ENCODE data around the gene MNT. TPM values are rescaled to one million over a fixed set of nuclear protein-coding genes. Genes with fewer than 3 reads are reported as not detected.

The MNT gene
- total and polyA plus RNA-seq, 4 experiments from 2014 or later: 0.29 to 50.7 (median 23.2) TPM

- DNase-seq: peak; percentile 86 to 88 (median 87)
- Histone ChIP-seq H3K4me1 (ENCODE audit: insufficient read depth, low read length) (peaks cover 20% of the 10 kb centered on the region), H3K36me3 (ENCODE audit: insufficient read depth, low read length) (peaks cover 36% of the 10 kb centered on the region), H3K27ac (ENCODE audit: low read depth, low read length) (peak within 1 kb of the TSS; percentile 70), H3K27me3 (ENCODE audit: insufficient read depth, low read length) (no peaks in the 10 kb centered on the region), H3K9me3 (ENCODE audit: control insufficient read depth in 1 of 2, low read length in 2 of 2) (no peaks in the 10 kb centered on the region), H3K4me3 (ENCODE audit: low read length in 2 of 2) (peak within 1 kb of the TSS; percentile 94 to 97)
- ChIA-PET CTCF (ENCODE audit: partially characterized antibody) (interaction anchor here (0.6 to 5.7 kb wide), 13 partner anchors 9 to 281 kb away, joined by 3 to 55 read pairs (median 5); partner anchors contain the start of genes SMG6 and SRR), POLR2A (ENCODE audit: partially characterized antibody) (interaction anchor here (0.6 to 5.3 kb wide), 29 partner anchors 9 to 1806 kb away, joined by 3 to 63 read pairs (median 5); partner anchors contain the start of genes CYB5D2, HIC1, METTL16 and MNT)
- no peaks in the 10 kb centered on the region for H3K27me3 Mint-ChIP-seq
- H3K36me3 Mint-ChIP-seq: peaks cover 5 to 20% of the 10 kb centered on the region in 2 donors
- no peaks in the 10 kb centered on the region for H3K9me3 Mint-ChIP-seq
- peak within 1 kb of the TSS; percentile 93 to 98 (median 96) for H3K27ac Mint-ChIP-seq
- intact Hi-C loops (cut with micrococcal nuclease): loop anchor here (1.0 to 2.0 kb wide), 5 partner anchors 17 to 311 kb away; partner anchors contain the start of genes HIC1, MNT, RTN4RL1 and SMG6
- peaks cover 18 to 34% (median 26%) of the 10 kb centered on the region in 4 donors for H3K4me1 Mint-ChIP-seq
- H3K4me3 Mint-ChIP-seq: peak within 1 kb of the TSS; percentile 97 to 100 (median 99)
Measured at GRCh38 chr17:2336215-2336851, 64.5 kb downstream of the MNT start, which contains the start of gene TSR1. TSR1 (minus strand) TSS chr17:2336457; CDS start chr17:2336427, 30 bp downstream.

GRCh38 chr17:2335726-2336214, 65.1 kb downstream of the MNT start:
- peaks cover 5 to 19% of the 10 kb centered on the region in 2 donors for H3K36me3 Mint-ChIP-seq
- H3K4me3 Mint-ChIP-seq: peak overlapping the region; percentile 97 to 100 (median 99)
- Histone ChIP-seq H3K27me3 (ENCODE audit: insufficient read depth, low read length) (no peaks in the 10 kb centered on the region), H3K4me3 (ENCODE audit: low read length in 2 of 2) (peak overlapping the region; percentile 94 to 97), H3K4me1 (ENCODE audit: insufficient read depth, low read length) (peaks cover 20% of the 10 kb centered on the region), H3K36me3 (ENCODE audit: insufficient read depth, low read length) (peaks cover 42% of the 10 kb centered on the region), H3K27ac (ENCODE audit: low read depth, low read length) (peak overlapping the region; percentile 70), H3K9me3 (ENCODE audit: control insufficient read depth in 1 of 2, low read length in 2 of 2) (no peaks in the 10 kb centered on the region)
- peak overlapping the region; percentile 93 to 98 (median 96) for H3K27ac Mint-ChIP-seq
- peaks cover 18 to 34% (median 26%) of the 10 kb centered on the region in 4 donors for H3K4me1 Mint-ChIP-seq
- CTCF ChIA-PET (ENCODE audit: partially characterized antibody): interaction anchor here (0.6 to 5.7 kb wide), 13 partner anchors 8 to 280 kb away, joined by 3 to 55 read pairs (median 5); partner anchors contain the start of genes SMG6 and SRR
- no peaks in the 10 kb centered on the region for H3K27me3 Mint-ChIP-seq
- no peaks in the 10 kb centered on the region for H3K9me3 Mint-ChIP-seq
- DNase-seq: no peak
- POLR2A ChIA-PET (ENCODE audit: partially characterized antibody): interaction anchor here (0.6 to 5.3 kb wide), 25 partner anchors 9 to 1807 kb away, joined by 3 to 63 read pairs (median 5); partner anchors contain the start of genes CYB5D2, HIC1, METTL16 and MNT
- intact Hi-C loops (cut with micrococcal nuclease): loop anchor here (1.0 to 2.0 kb wide), 5 partner anchors 18 to 310 kb away; partner anchors contain the start of genes HIC1, MNT, RTN4RL1 and SMG6

Other genes starting within 250 kb of the MNT start
- 10 to 100 TPM; 51.1 to 58.5 TPM for gene SMG6, start 97.3 kb downstream of the MNT start, total RNA-seq
- 10 to 100 TPM in 1 of 2 donors, 1 to 10 TPM in 1; 3.8 to 10.2 TPM for gene SMG6, start 97.3 kb downstream of the MNT start, polyA plus RNA-seq
- 10 to 100 TPM in 1 of 2 experiments, 1 to 10 TPM in 1; 6.9 to 13.1 TPM for gene SRR, start 97.1 kb downstream of the MNT start, total RNA-seq
- 1 to 10 TPM; 5.6 to 6.7 TPM for gene SRR, start 97.1 kb downstream of the MNT start, polyA plus RNA-seq
- gene TSR1, start 64.6 kb downstream of the MNT start, total RNA-seq: 10 to 100 TPM; 22.6 to 31.7 TPM
- gene TSR1, start 64.6 kb downstream of the MNT start, polyA plus RNA-seq: 10 to 100 TPM; 14.3 to 22.2 TPM
- 100 to 1,000 TPM; 133 to 137 TPM for gene SGSM2, start 63.6 kb downstream of the MNT start, total RNA-seq
- 10 to 100 TPM in 1 of 2 donors, 1 to 10 TPM in 1; 6.2 to 15.8 TPM for gene SGSM2, start 63.6 kb downstream of the MNT start, polyA plus RNA-seq
- 10 to 100 TPM; 50.1 to 51.8 TPM for gene METTL16, start 110.8 kb upstream of the MNT start, total RNA-seq
- 10 to 100 TPM in 1 of 2 donors, 1 to 10 TPM in 1; 7.5 to 28.9 TPM for gene METTL16, start 110.8 kb upstream of the MNT start, polyA plus RNA-seq
- gene PAFAH1B1, start 192.6 kb upstream of the MNT start, total RNA-seq: 100 to 1,000 TPM; 152 to 153 TPM
- gene PAFAH1B1, start 192.6 kb upstream of the MNT start, polyA plus RNA-seq: 10 to 100 TPM; 18.1 to 23.3 TPM